Kidney (tissue), 14 donors: ENCODE data around the gene TPBGL. TPM values are rescaled to one million over a fixed set of nuclear protein-coding genes. Genes with fewer than 3 reads are reported as not detected.

Experiments used
- DNase-seq, 5 donors: peaks; one replicate each; pipeline ENCODE4 v3.0.0-alpha.2; 2013 to 2020
- FAIRE-seq: peaks from 2 replicates; lab custom pipeline; 2012; peaks lifted over from hg19 to GRCh38; lab: Jason Lieb, UNC
- H3K27ac ChIP-seq, 2 donors: one replicate each; pipeline ENCODE4 v1.7.0; 2013; ENCODE audit warnings: low read depth in 2 of 2, low read length in 2 of 2, inconsistent platforms in 1 of 2
- H3K27me3 ChIP-seq: one replicate; pipeline ENCODE4 v1.7.1; 2013; ENCODE audit warnings: low read length, inconsistent platforms; ENCODE audit not compliant: control insufficient read depth, insufficient read depth
- H3K36me3 ChIP-seq, 3 donors: one replicate each; pipeline versions ENCODE4 v1.7.0 to v1.7.1; 2013; ENCODE audit warnings: low read length in 3 of 3, control low read depth in 1 of 3, inconsistent platforms in 1 of 3; ENCODE audit not compliant: insufficient read depth in 3 of 3, control insufficient read depth in 2 of 3
- H3K4me1 ChIP-seq, 3 donors: one replicate each; pipeline versions ENCODE4 v1.7.0 to v1.7.1; 2013; ENCODE audit warnings: low read length in 3 of 3, inconsistent platforms in 1 of 3, low read depth in 1 of 3; ENCODE audit not compliant: control insufficient read depth in 2 of 3, insufficient read depth in 2 of 3
- H3K4me3 ChIP-seq, 3 donors: one replicate each; pipeline versions ENCODE4 v1.7.0 to v1.8.1; 2013; ENCODE audit warnings: low read length in 3 of 3, control low read depth in 1 of 3, inconsistent platforms in 1 of 3
- H3K9ac ChIP-seq, 3 donors: one replicate each; pipeline versions ENCODE4 v1.7.0 to v1.7.1; 2013; ENCODE audit warnings: low read length in 3 of 3, control low read depth in 1 of 3, inconsistent platforms in 1 of 3
- H3K9me3 ChIP-seq, 3 donors: one replicate each; pipeline versions ENCODE4 v1.7.0 to v1.7.1; 2013; ENCODE audit warnings: low read length in 3 of 3, control low read depth in 1 of 3, inconsistent platforms in 1 of 3; ENCODE audit not compliant: control insufficient read depth in 2 of 3, insufficient read depth in 1 of 3
- CTCF ChIP-seq: IDR thresholded peaks from 3 replicates; pipeline ENCODE4 v1.5.1; 2012; ENCODE audit warnings: mild to moderate bottlenecking, moderate library complexity, borderline replicate concordance; ENCODE audit not compliant: insufficient read depth; ENCODE audit errors: extremely low read depth
- intact Hi-C: fragments of 100-400 bp; cut with DNase I; formaldehyde crosslinking; loops from one replicate; pipeline ENCODE4 v1.11.1; 2022
- polyA plus RNA-seq: library from polyadenylated mRNA; stranded (reverse); fragments of 350-450 nt; fragmentation: Illumina TruSeq; extraction: RNeasy Lipid Tissue Mini Kit (QIAGEN cat#74804); gene quantifications from one replicate; pipeline ENCODE4 v1.2.3, GENCODE V29; 2014; ENCODE audit warnings: low read depth, low replicate concordance; ENCODE audit not compliant: insufficient read depth
- total RNA-seq: library from RNA; stranded (reverse); fragmentation: NEBNext Ultra II Directional; extraction: Animal tissue kit (Norgen Biotek cat#: 25700); gene quantifications from one replicate; pipeline ENCODE4 v1.2.1, GENCODE V29; 2021
- donor health status: control.
- donor health status: control.
- donor health status: control.
- donor health status: control.
- donor health status: control.
- donor health status: DM: yes; HTN: yes; CAD: no.
- donor health status: Normal renal cell carcinoma (clear cell type).

TPBGL gene
- total and polyA plus RNA-seq, 2 donors from 2014 or later, result 0.13 to 0.69 TPM

GRCh38 chr11:75279273-75279672 is 38.7 kb downstream of the TPBGL start:
- Histone ChIP-seq H3K36me3 (peaks cover 3 to 26% (median 7%) of the 10 kb centered on the region in 3 donors), H3K27ac (no peak overlapping the region), H3K27me3 (no peaks in the 10 kb centered on the region), H3K9me3 (no peaks in the 10 kb centered on the region), H3K4me3 (no peak overlapping the region), H3K9ac (no peak overlapping the region), H3K4me1 (no peaks in the 10 kb centered on the region)
- FAIRE-seq (no peak), DNase-seq (peak in 2 of 5 donors; percentile 24 to 31)
- intact Hi-C loops, result loop anchor here (5.0 kb wide), 1 partner anchor 103 kb away; no protein-coding TSS in a partner anchor
- no peak for TF ChIP-seq CTCF

- Histone ChIP-seq H3K9me3 (no peaks in the 10 kb centered on the region), H3K27me3 (no peaks in the 10 kb centered on the region), H3K4me3 (no peak overlapping the region), H3K27ac (peak overlapping the region in 1 of 2 donors; percentile 32), H3K9ac (no peak overlapping the region), H3K36me3 (peaks cover 3 to 26% (median 7%) of the 10 kb centered on the region in 3 donors), H3K4me1 (no peaks in the 10 kb centered on the region)
- peak; percentile 98 for TF ChIP-seq CTCF
- intact Hi-C loops, result no loop called here
- DNase-seq (peak; percentile 76 to 90 (median 83)), FAIRE-seq (no peak)
Measured at GRCh38 chr11:75280227-75280701, 39.7 kb downstream of the TPBGL start.

- H3K36me3 ChIP-seq, result peaks cover 3 to 23% (median 7%) of the 10 kb centered on the region in 3 donors
- no peak overlapping the region for H3K9ac ChIP-seq
- DNase-seq (peak in 1 of 5 donors; percentile 67), FAIRE-seq (no peak)
- intact Hi-C loops, result no loop called here
- H3K4me1 ChIP-seq, result no peaks in the 10 kb centered on the region
- no peak overlapping the region for H3K4me3 ChIP-seq
- no peaks in the 10 kb centered on the region for H3K27me3 ChIP-seq
- no peak for TF ChIP-seq CTCF
- no peaks in the 10 kb centered on the region for H3K9me3 ChIP-seq
- peak overlapping the region in 1 of 2 donors; percentile 32 for H3K27ac ChIP-seq
Measured at GRCh38 chr11:75280770-75281468, 40.3 kb downstream of the TPBGL start.
